Panc1 (cell line): ENCODE measurements around the gene YAE1.

Experiments used
- CTCF ChIP-seq: fragments of 450-650 bp; IDR thresholded peaks from 2 replicates; pipeline ENCODE4 v1.5.1; 2017; ENCODE audit warnings: mild to moderate bottlenecking
- POLR2AphosphoS5 ChIP-seq: IDR thresholded peaks from 2 replicates; pipeline ENCODE4 v1.6.1; 2012; ENCODE audit warnings: mild to moderate bottlenecking, low read depth, low read length, moderate library complexity

- TF ChIP-seq POLR2AphosphoS5: no peak
- TF ChIP-seq CTCF: no peak
These were observed 41.7 kb downstream of the YAE1 start for GRCh38 chr7:39607865-39608264.
